NCI-H1930 (cell line): Measurements from ENCODE around the gene SPCS2.

ENCODE experiments used
- DNase-seq, 2 experiments: peaks; one replicate each; lab custom pipeline; 2025; lab: John Stamatoyannopoulos, UW

SPCS2 gene

GRCh38 chr11:74948898-74949752, at the start of gene SPCS2, which contains the start of gene XRRA1:
Gene SPCS2 (plus strand): TSS chr11:74949266. CDS start chr11:74949286, 20 bp downstream.
Gene XRRA1 (minus strand): TSS chr11:74949091. CDS start chr11:74940878, 8,213 bp downstream.
- peak; percentile 94 to 95 for DNase-seq

GRCh38 chr11:74902342-74902741, 46.7 kb upstream of the SPCS2 start:
- DNase-seq: no peak

- DNase-seq: no peak
Observed at GRCh38 chr11:74905326-74905725, 43.7 kb upstream of the SPCS2 start.

- no peak for DNase-seq
Observed at GRCh38 chr11:74909385-74909784, 39.7 kb upstream of the SPCS2 start.

- no peak for DNase-seq
Observed at GRCh38 chr11:74909812-74910211, 39.3 kb upstream of the SPCS2 start.

- DNase-seq: no peak
Observed at GRCh38 chr11:74923125-74923524, 25.9 kb upstream of the SPCS2 start.

GRCh38 chr11:74925281-74925680, 23.8 kb upstream of the SPCS2 start:
- DNase-seq: no peak

GRCh38 chr11:74926304-74927030, 22.6 kb upstream of the SPCS2 start:
- no peak for DNase-seq

- no peak for DNase-seq
Observed at GRCh38 chr11:74927496-74927895, 21.6 kb upstream of the SPCS2 start.

- DNase-seq: peak; percentile 65 to 74
Observed at GRCh38 chr11:74929431-74930363, 19.4 kb upstream of the SPCS2 start.

- no peak for DNase-seq
Observed at GRCh38 chr11:74932169-74932568, 16.9 kb upstream of the SPCS2 start.

GRCh38 chr11:74932797-74933196, 16.3 kb upstream of the SPCS2 start:
- no peak for DNase-seq

GRCh38 chr11:74933765-74934164, 15.3 kb upstream of the SPCS2 start:
- no peak for DNase-seq

GRCh38 chr11:74935285-74935684, 13.8 kb upstream of the SPCS2 start:
- no peak for DNase-seq

GRCh38 chr11:74936087-74936486, 13.0 kb upstream of the SPCS2 start:
- DNase-seq: no peak

- DNase-seq: no peak
Observed at GRCh38 chr11:74936976-74937375, 12.1 kb upstream of the SPCS2 start.

GRCh38 chr11:74937696-74938475, 11.2 kb upstream of the SPCS2 start:
- DNase-seq: no peak

GRCh38 chr11:74941492-74941891, 7.6 kb upstream of the SPCS2 start:
- no peak for DNase-seq

- no peak for DNase-seq
Observed at GRCh38 chr11:74942073-74942759, 6.8 kb upstream of the SPCS2 start.

- no peak for DNase-seq
Observed at GRCh38 chr11:74948546-74948897, 544 bp upstream of the SPCS2 start.

GRCh38 chr11:74949753-74950137, 679 bp downstream of the SPCS2 start:
- no peak for DNase-seq
